HEK293 (cell line): ENCODE data around the gene DNAJC13.

Experiments
- CTCF ChIA-PET: fragments of 350-600 bp; formaldehyde crosslinking; extraction: SDS; loops from one replicate; lab custom pipeline; 2021; ENCODE audit warnings: antibody characterized with exemption; lab: Yijun Ruan, JAX
- POLR2A ChIA-PET: fragments of 300-600 bp; formaldehyde crosslinking; extraction: SDS; loops from one replicate; lab custom pipeline; 2020; ENCODE audit warnings: antibody characterized with exemption, inconsistent platforms; lab: Yijun Ruan, JAX
- H3K27ac ChIP-seq: fragments of 200-500 bp; sonication (Bioruptor generic); 2 replicates; pipeline ENCODE4 v1.5.1; 2014; ENCODE audit warnings: low read depth, low read length, control low read depth, inconsistent platforms; ENCODE audit errors: extremely low read depth
- H3K36me3 ChIP-seq, 2 experiments: fragments of 200-500 bp in 1 of 2; sonication (Bioruptor generic) in 1 of 2; 1 replicate in 1 of 2; 2 replicates in 1 of 2; pipeline ENCODE4 v1.5.1; 2014 to 2017; ENCODE audit warnings: inconsistent platforms in 2 of 2, low read length in 2 of 2; ENCODE audit not compliant: control insufficient read depth in 2 of 2, insufficient read depth in 1 of 2
- H3K4me1 ChIP-seq: fragments of 200-500 bp; sonication (Bioruptor generic); 2 replicates; pipeline ENCODE4 v1.5.1; 2014; ENCODE audit warnings: mild to moderate bottlenecking, low read length, inconsistent platforms; ENCODE audit not compliant: control insufficient read depth, insufficient read depth
- H3K4me3 ChIP-seq: 2 replicates; pipeline ENCODE4 v1.5.1; 2011; ENCODE audit warnings: low read depth, mild to moderate bottlenecking, control low read depth, low read length, moderate library complexity
- H3K9me3 ChIP-seq: fragments of 200-500 bp; sonication (Bioruptor generic); 2 replicates; pipeline ENCODE4 v1.5.1; 2014; ENCODE audit warnings: low read depth, low read length, inconsistent platforms; ENCODE audit not compliant: control insufficient read depth, insufficient read depth
- BCL11B ChIP-seq: fragments of 450-650 bp; formaldehyde crosslinking; IDR thresholded peaks from 2 replicates; pipeline ENCODE4 v1.5.1; 2016; ENCODE audit warnings: low read depth, missing biosample characterization, missing genetic modification characterization
- GLIS2 ChIP-seq: fragments of 450-650 bp; formaldehyde crosslinking; IDR thresholded peaks from 2 replicates; pipeline ENCODE4 v1.5.1; 2016; ENCODE audit warnings: missing biosample characterization, missing genetic modification characterization
- MYNN ChIP-seq: fragments of 450-650 bp; formaldehyde crosslinking; IDR thresholded peaks from 2 replicates; pipeline ENCODE4 v1.5.1; 2016; ENCODE audit warnings: missing biosample characterization, missing genetic modification characterization, borderline replicate concordance
- PRDM4 ChIP-seq: fragments of 450-650 bp; formaldehyde crosslinking; IDR thresholded peaks from 2 replicates; pipeline ENCODE4 v1.5.1; 2017; ENCODE audit warnings: missing biosample characterization, missing genetic modification characterization
- SALL2 ChIP-seq: fragments of 450-650 bp; formaldehyde crosslinking; IDR thresholded peaks from 2 replicates; pipeline ENCODE4 v1.5.0; 2017; ENCODE audit warnings: missing biosample characterization, mild to moderate bottlenecking, missing genetic modification characterization, borderline replicate concordance
- ZBTB20 ChIP-seq: fragments of 450-650 bp; formaldehyde crosslinking; IDR thresholded peaks from 2 replicates; pipeline ENCODE4 v1.5.1; 2016; ENCODE audit warnings: missing biosample characterization, missing genetic modification characterization
- ZFHX2 ChIP-seq: fragments of 450-650 bp; formaldehyde crosslinking; conservative IDR thresholded peaks from 2 replicates; pipeline ENCODE4 v1.5.1; 2016; ENCODE audit warnings: missing biosample characterization, missing genetic modification characterization
- ZFP41 ChIP-seq: fragments of 450-650 bp; formaldehyde crosslinking; IDR thresholded peaks from 2 replicates; pipeline ENCODE4 v1.5.1; 2016; ENCODE audit warnings: missing biosample characterization, missing genetic modification characterization, borderline replicate concordance
- ZNF114 ChIP-seq: fragments of 450-650 bp; formaldehyde crosslinking; IDR thresholded peaks from 2 replicates; pipeline ENCODE4 v1.5.0; 2017; ENCODE audit warnings: missing biosample characterization, missing genetic modification characterization
- ZNF133 ChIP-seq: fragments of 450-650 bp; formaldehyde crosslinking; IDR thresholded peaks from 2 replicates; pipeline ENCODE4 v1.5.1; 2016; ENCODE audit warnings: missing biosample characterization, missing genetic modification characterization
- ZNF140 ChIP-seq: fragments of 450-650 bp; formaldehyde crosslinking; IDR thresholded peaks from 2 replicates; pipeline ENCODE4 v1.5.1; 2016; ENCODE audit warnings: missing biosample characterization, missing genetic modification characterization
- ZNF157 ChIP-seq: fragments of 450-650 bp; formaldehyde crosslinking; IDR thresholded peaks from 2 replicates; pipeline ENCODE4 v1.5.1; 2016; ENCODE audit warnings: missing biosample characterization, missing genetic modification characterization
- ZNF19 ChIP-seq: fragments of 450-650 bp; formaldehyde crosslinking; IDR thresholded peaks from 2 replicates; pipeline ENCODE4; 2016; ENCODE audit warnings: missing biosample characterization, missing genetic modification characterization, low read depth
- ZNF274 ChIP-seq, 2 experiments: fragments of 200-500 bp in 1 of 2; fragments of 450-650 bp in 1 of 2; sonication (Bioruptor generic) in 1 of 2; formaldehyde crosslinking in 1 of 2; IDR thresholded peaks; 2 replicates each; pipeline versions ENCODE4 v1.5.1 to v1.6.1; 2014 to 2016; ENCODE audit warnings: borderline replicate concordance in 1 of 2, inconsistent platforms in 1 of 2, low read length in 1 of 2, missing biosample characterization in 1 of 2, missing genetic modification characterization in 1 of 2
- ZNF341 ChIP-seq: fragments of 450-650 bp; formaldehyde crosslinking; IDR thresholded peaks from 2 replicates; pipeline ENCODE4; 2016; ENCODE audit warnings: low read depth, missing biosample characterization, missing genetic modification characterization
- ZNF350 ChIP-seq: fragments of 450-650 bp; formaldehyde crosslinking; IDR thresholded peaks from 2 replicates; pipeline ENCODE4 v1.5.0; 2017; ENCODE audit warnings: missing biosample characterization, mild to moderate bottlenecking, missing genetic modification characterization
- ZNF423 ChIP-seq: fragments of 450-650 bp; formaldehyde crosslinking; IDR thresholded peaks from 2 replicates; pipeline ENCODE4 v1.5.1; 2016; ENCODE audit warnings: missing biosample characterization, missing genetic modification characterization
- ZNF473 ChIP-seq: fragments of 450-650 bp; formaldehyde crosslinking; IDR thresholded peaks from 2 replicates; pipeline ENCODE4 v1.5.1; 2017; ENCODE audit warnings: missing biosample characterization, missing genetic modification characterization
- ZNF558 ChIP-seq: fragments of 450-650 bp; formaldehyde crosslinking; IDR thresholded peaks from 2 replicates; pipeline ENCODE4 v1.5.1; 2016; ENCODE audit warnings: missing biosample characterization, missing genetic modification characterization
- ZNF585B ChIP-seq: fragments of 450-650 bp; formaldehyde crosslinking; IDR thresholded peaks from 2 replicates; pipeline ENCODE4 v1.5.1; 2016; ENCODE audit warnings: missing biosample characterization, missing genetic modification characterization
- ZNF621 ChIP-seq: fragments of 450-650 bp; formaldehyde crosslinking; IDR thresholded peaks from 2 replicates; pipeline ENCODE4 v1.5.1; 2017; ENCODE audit warnings: missing biosample characterization, missing genetic modification characterization
- ZNF776 ChIP-seq: fragments of 450-650 bp; formaldehyde crosslinking; IDR thresholded peaks from 2 replicates; pipeline ENCODE4 v1.5.0; 2017; ENCODE audit warnings: missing biosample characterization, missing genetic modification characterization, borderline replicate concordance
- ZNF843 ChIP-seq: fragments of 450-650 bp; formaldehyde crosslinking; IDR thresholded peaks from 2 replicates; pipeline ENCODE4 v1.5.1; 2016; ENCODE audit warnings: missing biosample characterization, missing genetic modification characterization
- ZSCAN30 ChIP-seq: fragments of 450-650 bp; IDR thresholded peaks from 2 replicates; pipeline ENCODE4 v1.5.1; 2018; ENCODE audit warnings: missing biosample characterization, mild to moderate bottlenecking, missing genetic modification characterization, moderate library complexity
- TF ChIP-seq, protein P1 (sequence below): fragments of 450-650 bp; formaldehyde crosslinking; IDR thresholded peaks from 2 replicates; pipeline ENCODE4 v1.5.1; 2017; ENCODE audit warnings: missing biosample characterization, missing genetic modification characterization
- TF ChIP-seq, protein P2 (sequence below): fragments of 450-650 bp; formaldehyde crosslinking; IDR thresholded peaks from 2 replicates; pipeline ENCODE4 v1.5.1; 2016; ENCODE audit warnings: missing biosample characterization, missing genetic modification characterization
- TF ChIP-seq, protein P3 (sequence below): fragments of 450-650 bp; formaldehyde crosslinking; IDR thresholded peaks from 2 replicates; pipeline ENCODE4 v1.5.1; 2016; ENCODE audit warnings: missing biosample characterization, missing genetic modification characterization

Gene DNAJC13

GRCh38 chr3:132422531-132422930 is 5.2 kb downstream of the DNAJC13 start:
- POLR2A ChIA-PET, result no interaction called here
- H3K36me3 ChIP-seq, result no peaks in the 10 kb centered on the region
- TF ChIP-seq ZNF843 (tag by site-specific recombination) (no peak), ZNF423 (tag by site-specific recombination) (no peak), ZFP41 (tag by site-specific recombination) (no peak), ZNF621 (tag by site-specific recombination) (no peak), BCL11B (tag by site-specific recombination) (no peak), ZSCAN30 (tag by site-specific recombination) (no peak), ZNF133 (tag by site-specific recombination) (no peak), ZNF19 (tag by site-specific recombination) (no peak), ZFHX2 (no peak), GLIS2 (tag by site-specific recombination) (no peak), SALL2 (tag by site-specific recombination) (no peak), ZNF341 (tag by site-specific recombination) (no peak), PRDM4 (no peak), ZNF350 (tag by site-specific recombination) (no peak), ZNF776 (tag by site-specific recombination) (no peak), ZNF274 (IDR thresholded peaks at IDR 0.05; ENCODE audit: low read length) (no peak), ZNF274 (tag by site-specific recombination; IDR thresholded peaks at IDR 0.05; ENCODE audit: borderline replicate concordance) (no peak), ZBTB20 (tag by site-specific recombination) (no peak), ZNF473 (no peak)
- TF ChIP-seq, protein P1, sequence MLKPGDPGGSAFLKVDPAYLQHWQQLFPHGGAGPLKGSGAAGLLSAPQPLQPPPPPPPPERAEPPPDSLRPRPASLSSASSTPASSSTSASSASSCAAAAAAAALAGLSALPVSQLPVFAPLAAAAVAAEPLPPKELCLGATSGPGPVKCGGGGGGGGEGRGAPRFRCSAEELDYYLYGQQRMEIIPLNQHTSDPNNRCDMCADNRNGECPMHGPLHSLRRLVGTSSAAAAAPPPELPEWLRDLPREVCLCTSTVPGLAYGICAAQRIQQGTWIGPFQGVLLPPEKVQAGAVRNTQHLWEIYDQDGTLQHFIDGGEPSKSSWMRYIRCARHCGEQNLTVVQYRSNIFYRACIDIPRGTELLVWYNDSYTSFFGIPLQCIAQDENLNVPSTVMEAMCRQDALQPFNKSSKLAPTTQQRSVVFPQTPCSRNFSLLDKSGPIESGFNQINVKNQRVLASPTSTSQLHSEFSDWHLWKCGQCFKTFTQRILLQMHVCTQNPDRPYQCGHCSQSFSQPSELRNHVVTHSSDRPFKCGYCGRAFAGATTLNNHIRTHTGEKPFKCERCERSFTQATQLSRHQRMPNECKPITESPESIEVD, result no peak
- TF ChIP-seq, protein P2, sequence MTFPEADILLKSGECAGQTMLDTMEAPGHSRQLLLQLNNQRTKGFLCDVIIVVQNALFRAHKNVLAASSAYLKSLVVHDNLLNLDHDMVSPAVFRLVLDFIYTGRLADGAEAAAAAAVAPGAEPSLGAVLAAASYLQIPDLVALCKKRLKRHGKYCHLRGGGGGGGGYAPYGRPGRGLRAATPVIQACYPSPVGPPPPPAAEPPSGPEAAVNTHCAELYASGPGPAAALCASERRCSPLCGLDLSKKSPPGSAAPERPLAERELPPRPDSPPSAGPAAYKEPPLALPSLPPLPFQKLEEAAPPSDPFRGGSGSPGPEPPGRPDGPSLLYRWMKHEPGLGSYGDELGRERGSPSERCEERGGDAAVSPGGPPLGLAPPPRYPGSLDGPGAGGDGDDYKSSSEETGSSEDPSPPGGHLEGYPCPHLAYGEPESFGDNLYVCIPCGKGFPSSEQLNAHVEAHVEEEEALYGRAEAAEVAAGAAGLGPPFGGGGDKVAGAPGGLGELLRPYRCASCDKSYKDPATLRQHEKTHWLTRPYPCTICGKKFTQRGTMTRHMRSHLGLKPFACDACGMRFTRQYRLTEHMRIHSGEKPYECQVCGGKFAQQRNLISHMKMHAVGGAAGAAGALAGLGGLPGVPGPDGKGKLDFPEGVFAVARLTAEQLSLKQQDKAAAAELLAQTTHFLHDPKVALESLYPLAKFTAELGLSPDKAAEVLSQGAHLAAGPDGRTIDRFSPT (tag by site-specific recombination), result no peak
- TF ChIP-seq, all 188 proteins: peak for 0
- Histone ChIP-seq H3K4me1 (no peaks in the 10 kb centered on the region), H3K27ac (no peak overlapping the region), H3K9me3 (no peaks in the 10 kb centered on the region), H3K4me3 (no peak overlapping the region)
- CTCF ChIA-PET, result no interaction called here

- no peaks in the 10 kb centered on the region for H3K36me3 ChIP-seq
- no peak overlapping the region for H3K4me3 ChIP-seq
- no peak overlapping the region for H3K27ac ChIP-seq
- H3K9me3 ChIP-seq, result no peaks in the 10 kb centered on the region
- H3K4me1 ChIP-seq, result no peaks in the 10 kb centered on the region
- ChIA-PET CTCF (no interaction called here), POLR2A (no interaction called here)
- TF ChIP-seq ZNF157 (no peak), ZNF140 (no peak), ZNF558 (tag by site-specific recombination) (no peak), MYNN (tag by site-specific recombination) (no peak), ZNF585B (tag by site-specific recombination) (no peak), ZNF114 (tag by site-specific recombination) (no peak)
- TF ChIP-seq, protein P3, sequence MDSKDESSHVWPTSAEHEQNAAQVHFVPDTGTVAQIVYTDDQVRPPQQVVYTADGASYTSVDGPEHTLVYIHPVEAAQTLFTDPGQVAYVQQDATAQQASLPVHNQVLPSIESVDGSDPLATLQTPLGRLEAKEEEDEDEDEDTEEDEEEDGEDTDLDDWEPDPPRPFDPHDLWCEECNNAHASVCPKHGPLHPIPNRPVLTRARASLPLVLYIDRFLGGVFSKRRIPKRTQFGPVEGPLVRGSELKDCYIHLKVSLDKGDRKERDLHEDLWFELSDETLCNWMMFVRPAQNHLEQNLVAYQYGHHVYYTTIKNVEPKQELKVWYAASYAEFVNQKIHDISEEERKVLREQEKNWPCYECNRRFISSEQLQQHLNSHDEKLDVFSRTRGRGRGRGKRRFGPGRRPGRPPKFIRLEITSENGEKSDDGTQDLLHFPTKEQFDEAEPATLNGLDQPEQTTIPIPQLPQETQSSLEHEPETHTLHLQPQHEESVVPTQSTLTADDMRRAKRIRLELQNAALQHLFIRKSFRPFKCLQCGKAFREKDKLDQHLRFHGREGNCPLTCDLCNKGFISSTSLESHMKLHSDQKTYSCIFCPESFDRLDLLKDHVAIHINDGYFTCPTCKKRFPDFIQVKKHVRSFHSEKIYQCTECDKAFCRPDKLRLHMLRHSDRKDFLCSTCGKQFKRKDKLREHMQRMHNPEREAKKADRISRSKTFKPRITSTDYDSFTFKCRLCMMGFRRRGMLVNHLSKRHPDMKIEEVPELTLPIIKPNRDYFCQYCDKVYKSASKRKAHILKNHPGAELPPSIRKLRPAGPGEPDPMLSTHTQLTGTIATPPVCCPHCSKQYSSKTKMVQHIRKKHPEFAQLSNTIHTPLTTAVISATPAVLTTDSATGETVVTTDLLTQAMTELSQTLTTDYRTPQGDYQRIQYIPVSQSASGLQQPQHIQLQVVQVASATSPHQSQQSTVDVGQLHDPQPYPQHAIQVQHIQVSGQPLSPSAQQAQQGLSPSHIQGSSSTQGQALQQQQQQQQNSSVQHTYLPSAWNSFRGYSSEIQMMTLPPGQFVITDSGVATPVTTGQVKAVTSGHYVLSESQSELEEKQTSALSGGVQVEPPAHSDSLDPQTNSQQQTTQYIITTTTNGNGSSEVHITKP (tag by site-specific recombination), result no peak
Measured at GRCh38 chr3:132432639-132433038, 15.3 kb downstream of the DNAJC13 start.
